GM19099 (cell line): ENCODE measurements around the gene TOM1.

Experiments used
- POLR2A ChIP-seq: IDR thresholded peaks from 3 replicates; pipeline ENCODE4 v1.6.1; 2011; ENCODE audit warnings: low read depth; ENCODE audit not compliant: insufficient read length; ENCODE audit errors: extremely low read depth

The TOM1 gene

DNA sequence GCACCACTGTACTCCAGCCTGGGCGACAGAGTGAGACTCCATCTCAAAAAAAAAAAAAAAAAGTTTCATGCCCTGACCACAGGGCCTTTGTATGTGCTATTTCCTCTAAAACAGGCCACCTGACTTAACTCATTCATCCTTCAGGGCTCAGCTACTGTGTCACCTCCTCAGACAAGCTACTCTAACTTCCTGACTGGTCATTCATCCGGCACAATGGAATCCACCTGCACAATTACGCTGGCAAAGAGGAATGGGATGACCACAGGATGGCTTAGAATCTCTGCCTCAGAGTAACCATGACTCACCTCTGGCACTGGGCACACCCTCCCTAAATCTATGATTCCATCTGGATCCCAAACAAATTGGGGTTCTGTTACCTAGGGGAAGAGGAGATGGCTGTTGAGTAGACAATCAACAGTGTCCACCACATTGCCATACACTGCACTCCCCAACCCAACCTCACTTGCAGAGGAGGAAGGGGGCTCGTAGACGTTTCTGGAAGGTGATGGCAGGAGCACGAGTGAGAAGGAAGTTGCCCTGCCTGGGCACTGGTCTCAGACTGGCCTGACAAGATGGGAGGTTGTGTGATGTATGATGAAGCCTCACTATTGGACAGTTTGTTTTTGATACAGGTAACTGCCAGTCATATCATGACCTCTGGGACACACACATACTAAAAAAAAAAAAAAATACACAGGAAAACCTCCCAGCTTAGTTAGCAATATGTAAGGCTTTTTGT, 58.4 kb downstream of the TOM1 start:
- TF ChIP-seq POLR2A, result no peak

DNA sequence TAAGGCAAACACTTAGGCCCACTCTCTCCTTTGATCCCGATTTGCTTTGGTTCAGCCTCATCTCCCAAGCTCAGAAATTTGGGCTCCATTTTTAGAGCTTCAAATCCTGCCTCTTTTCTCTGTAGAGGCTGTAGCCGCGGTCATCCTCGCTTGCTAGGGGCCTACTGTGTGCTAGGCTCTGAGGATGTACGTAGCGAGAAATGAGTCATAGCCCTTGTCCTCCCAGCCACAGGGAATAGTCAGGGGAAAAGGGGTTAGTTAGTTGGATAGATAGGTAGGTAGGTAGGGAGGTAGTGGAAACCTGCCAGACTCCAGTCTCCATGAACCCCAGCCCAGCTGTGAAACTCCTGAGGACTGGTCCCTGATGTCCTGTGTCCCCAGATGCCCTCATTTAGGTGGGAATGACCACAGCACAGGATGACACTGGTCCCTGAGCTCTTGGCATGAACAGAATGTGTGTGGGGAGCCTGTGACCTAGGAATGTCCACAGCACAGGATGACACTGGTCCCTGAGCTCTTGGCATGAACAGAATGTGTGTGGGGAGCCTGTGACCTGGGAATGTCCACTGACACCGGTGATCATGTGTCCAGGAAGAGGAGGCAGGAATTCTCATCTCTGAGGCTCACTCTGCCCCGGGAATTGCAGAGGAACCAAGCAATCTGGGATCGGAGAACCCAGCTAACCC, 59.8 kb downstream of the TOM1 start:
- no peak for TF ChIP-seq POLR2A

DNA sequence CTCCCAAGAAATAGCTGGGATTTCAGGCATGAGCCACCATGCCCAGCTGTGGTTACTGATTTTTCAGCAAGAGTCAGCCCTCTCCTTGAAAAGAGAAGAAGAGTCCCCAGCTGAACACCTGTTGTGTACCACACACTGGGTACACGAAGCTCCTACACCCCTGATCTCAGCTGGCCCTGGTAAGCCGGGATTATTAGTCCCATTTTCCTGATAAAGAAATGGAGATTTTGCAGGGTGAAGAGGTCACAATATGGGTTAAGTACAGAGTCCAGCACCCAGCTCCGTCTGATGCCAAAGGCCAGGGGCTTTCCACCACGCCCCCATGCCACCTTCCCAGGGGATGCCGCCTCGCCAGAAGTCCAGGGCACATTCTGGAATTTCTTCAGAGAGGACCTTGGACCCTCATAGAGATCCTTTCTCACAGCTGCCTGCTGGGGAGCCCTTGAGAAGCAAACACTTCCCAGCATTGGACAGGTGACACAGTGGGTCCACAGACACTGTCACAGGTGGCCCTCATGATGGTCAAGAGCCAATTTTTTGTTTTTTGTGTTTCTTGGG, 61.4 kb downstream of the TOM1 start:
- TF ChIP-seq POLR2A, result no peak

DNA sequence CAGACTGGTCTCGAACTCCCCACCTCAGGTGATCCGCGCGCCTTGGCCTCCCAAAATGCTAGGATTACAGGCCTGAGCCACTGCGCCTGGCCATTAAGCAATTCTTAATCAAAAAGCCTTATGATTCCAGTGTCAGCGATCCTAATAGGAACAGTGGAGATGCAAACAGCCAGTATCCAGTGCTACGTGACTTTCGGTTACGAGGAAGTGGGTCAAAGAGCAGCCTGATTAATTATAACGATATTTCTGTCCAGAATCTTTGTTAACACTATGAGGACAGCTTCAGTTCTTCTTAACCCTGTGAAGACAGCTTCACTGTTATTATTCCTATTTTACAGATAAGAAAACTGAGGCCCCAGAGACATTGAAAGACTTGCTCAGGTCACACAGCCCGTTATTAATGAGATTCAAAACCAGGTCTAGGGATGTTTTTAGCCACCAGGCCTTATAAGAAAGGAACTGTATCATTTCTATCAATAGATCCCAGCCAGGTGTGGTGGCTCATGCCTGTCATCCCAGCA, 63.9 kb downstream of the TOM1 start:
- no peak for TF ChIP-seq POLR2A

DNA sequence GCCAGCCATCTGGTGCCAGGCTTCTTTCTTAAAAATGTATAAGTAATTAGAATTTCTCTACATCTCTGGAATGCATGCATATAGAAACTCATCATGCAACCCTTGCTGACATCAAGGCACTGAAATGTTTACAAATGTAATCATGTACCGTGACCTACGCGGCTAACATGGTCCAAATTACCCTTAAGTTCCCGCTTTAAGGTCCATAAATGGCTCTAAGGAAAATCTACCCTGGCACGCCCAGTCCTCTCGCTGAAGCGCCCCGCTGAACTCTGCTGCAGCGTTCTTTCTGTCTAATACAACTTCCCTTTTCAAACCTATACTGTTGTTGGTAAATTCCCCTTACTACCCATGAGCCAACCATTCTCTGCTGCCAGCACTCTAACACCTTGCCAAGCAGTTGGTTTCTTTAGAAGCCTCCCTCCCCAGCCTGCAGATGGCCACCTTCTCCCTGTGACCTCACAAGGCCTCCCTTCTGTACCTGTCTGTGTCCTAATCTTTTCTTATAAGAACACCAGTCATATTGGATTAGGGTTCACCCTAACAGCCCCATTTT, 67.7 kb downstream of the TOM1 start:
- no peak for TF ChIP-seq POLR2A

DNA sequence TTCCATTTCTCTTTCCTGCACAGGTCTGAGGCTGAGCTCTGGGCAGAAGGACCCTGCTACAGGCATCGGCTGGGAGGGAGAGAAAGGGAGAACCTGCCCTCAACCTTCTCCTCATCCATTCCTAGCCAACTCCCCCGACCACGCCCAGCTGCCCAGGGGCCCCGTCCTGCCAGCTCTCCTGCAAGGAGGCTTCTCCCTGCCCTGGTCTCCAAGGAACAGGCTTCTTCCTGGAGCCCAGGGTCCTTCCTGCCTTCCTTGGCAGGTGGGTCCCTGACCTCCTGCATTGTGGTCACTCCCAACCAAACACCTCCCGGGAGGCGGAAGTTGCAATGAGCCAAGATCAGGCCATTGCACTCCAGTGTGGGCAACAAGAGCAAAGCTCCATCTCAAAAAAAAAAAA, 68.7 kb downstream of the TOM1 start:
- no peak for TF ChIP-seq POLR2A

DNA sequence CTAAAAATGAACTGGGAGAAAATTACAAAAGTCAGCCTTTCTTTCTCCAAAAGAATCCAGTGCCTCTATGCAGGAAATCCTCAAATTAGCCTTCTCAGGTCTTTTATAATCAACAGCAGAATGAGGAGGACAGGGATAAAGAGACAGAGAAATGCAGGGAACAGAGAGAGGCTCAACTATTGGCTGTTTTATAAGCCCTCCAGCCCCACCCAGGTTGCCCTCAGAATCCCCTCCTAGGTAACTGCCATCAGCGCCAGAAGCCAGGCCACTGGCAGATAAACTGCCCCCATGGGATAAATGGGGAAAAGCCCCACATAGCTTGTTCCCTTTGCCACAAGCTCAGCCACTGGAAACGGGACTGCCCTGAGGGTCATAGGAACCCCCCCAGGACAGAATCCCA, 70.3 kb downstream of the TOM1 start:
- no peak for TF ChIP-seq POLR2A

DNA sequence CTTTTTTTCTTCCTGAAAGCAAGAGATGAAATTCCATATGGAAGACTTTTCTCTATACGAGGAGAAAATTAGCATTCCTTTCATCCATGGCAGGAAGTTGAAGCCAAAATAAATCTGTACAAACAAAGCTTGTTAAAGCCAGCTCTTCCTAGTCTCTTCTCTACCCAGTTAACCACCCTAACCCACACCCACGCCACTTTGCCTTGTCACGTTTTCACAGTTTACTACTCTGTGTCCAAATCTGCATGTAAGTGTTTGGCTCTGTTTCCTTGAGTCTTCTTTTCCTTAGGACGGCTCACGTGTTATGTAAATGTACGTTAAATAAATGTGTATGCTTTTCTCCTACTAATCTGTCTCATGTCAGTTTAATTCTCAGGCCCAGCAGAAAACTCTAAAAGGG, 74.1 kb downstream of the TOM1 start:
- TF ChIP-seq POLR2A, result no peak

DNA sequence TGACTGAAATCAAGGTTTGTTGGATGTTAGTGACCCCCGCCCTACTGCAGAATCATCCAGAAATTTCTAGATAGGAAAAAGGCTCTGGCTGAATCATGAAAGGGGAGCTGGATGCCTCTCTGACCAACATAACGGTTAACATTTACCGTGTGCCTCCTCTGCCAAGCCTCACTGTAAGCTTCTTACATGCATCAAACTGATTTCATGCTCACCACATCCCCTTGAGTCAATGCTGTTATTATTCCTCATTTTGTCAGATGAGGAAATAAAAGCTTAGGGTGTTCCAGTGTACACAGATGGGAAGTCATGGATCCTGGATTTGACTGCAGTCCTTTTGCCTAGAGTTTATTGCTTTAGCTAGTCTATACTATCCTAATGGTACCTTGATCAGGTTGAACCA, 75.3 kb downstream of the TOM1 start:
- TF ChIP-seq POLR2A, result no peak

DNA sequence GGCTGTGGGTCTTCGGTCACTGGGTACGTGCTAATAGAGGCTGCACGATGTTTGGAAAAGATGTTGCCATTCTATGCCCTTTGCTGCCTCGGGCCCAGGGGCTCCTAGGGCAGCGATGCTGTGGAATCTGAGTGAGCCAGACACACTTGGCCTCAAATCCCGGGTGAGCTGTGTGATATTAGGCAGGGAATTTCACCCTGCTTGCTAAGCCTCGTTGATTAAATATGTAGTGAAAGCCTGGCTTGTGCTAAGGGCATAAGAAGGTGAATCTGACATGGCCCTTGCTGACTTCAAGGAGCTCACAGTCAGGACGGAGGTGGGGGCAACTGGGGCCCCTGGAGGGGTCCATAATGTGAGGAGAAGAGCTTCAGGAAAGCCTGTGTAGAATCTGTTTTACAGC, 75.8 kb downstream of the TOM1 start:
- no peak for TF ChIP-seq POLR2A

DNA sequence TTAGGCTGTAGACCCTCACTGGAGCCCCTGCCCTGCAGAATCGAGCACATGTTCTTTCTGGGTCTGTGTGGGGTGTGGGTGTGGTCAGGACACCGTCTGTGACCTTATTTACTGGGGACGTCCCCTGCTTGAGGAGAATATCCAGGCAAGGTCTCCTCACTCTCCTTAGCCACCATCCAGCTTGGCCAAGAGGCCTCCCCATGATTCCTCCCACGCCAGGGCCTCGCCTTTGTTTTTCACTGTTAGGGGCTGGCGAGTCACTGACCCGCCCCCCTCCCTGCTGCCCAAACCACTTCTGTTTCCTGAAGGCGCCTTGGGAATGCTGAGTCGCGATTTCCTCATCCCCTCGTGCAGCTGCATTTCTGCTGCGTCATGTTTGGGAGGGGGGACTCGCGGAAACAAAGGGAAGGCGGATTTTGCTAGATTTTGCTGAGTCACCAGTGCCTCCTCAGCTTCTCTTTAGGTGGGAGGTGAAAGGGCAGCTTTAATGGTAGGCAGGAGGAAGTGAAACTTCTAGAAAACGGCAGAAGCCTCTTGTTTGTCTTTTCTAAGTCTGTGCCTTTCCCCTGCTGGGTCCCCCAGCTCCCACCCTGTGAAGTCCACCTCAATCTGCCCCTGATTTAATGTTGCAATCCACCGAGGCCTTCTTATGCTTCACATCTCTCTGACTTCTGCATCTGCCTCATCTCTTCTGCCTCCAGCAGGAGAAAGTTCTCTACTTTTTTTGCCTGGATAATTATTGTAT, 77.2 kb downstream of the TOM1 start:
- TF ChIP-seq POLR2A, result peak; percentile 32

DNA sequence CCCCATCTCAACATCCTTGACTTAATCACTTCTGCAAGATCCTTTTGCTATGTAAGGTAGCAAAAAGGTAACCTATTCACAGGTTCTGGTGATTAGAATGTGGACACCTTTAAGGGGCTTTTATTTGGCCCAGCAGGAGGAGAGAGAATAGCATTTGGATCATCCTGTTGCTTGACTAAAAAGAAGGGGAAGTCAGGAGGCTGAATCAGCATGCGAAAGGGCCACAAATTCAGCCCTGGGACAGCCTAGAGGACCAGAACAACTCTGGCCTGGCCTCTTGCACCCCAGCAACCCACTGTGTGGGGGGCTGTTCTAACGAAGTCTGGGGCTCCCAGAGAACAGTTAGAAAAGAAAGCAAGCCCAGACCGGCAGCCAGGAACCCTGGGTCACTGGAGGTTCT, 78.0 kb downstream of the TOM1 start:
- TF ChIP-seq POLR2A, result no peak

DNA sequence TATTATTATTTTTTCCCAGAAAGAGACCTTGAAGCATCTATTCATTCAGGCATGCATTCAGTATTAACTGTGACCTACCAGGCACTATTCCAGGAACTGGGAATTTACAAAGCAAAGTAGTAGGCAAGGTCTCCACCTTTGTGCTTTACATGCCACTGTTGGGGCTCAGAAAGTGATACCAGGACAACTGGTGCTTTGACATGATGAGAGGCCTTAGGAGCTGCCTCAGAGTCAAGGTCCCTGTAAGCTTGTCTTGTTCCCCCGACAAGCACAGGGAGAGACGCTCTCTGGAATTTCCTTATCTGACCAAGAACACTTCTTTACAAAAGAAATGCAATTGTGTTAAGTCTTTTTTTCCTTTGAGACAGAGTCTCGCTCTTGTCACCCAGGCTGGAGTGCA, 78.9 kb downstream of the TOM1 start:
- TF ChIP-seq POLR2A, result no peak

DNA sequence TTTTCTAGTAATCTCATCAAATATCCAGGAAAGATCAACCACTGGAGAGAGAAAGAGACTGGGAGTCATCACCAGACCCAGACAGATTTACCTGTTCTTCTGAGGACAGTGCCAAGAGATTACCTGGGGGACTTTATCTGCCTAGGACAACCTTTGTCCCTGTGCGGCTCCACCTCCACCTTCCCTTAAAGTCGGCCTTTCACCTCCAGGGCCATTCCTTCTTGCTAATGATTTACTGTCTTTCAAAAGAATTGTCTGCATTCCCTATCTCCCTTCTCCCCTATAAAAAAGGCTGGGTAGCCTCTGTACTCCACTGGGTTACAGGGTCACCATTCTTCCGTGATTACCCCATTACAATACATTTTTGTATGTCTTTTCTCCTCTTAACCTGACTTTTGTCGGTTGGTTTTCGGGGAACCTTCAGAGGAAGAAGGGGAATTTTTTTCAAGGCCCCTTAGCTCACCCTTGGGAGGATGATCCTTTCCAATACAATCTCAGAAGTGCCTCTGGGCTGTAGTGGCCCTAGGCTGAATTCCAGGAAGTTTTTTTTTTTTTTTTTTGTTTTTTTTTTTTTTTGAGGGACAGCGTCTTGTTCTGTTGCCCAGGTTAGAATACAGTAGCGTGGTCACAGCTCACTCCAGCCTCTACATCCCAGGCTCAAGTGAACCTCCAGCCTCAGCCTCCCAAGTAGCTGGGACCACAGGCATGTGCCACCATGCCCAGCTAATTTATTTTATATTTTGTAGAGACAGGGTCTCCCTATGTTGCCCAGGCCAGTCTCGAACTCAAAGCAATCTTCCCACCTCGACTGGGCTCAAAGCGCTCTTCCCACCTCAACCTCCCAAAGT, 79.7 kb downstream of the TOM1 start:
- no peak for TF ChIP-seq POLR2A
